Measurements from ENCODE around the gene GPR15LG. TPM values are rescaled to one million over a fixed set of nuclear protein-coding genes. Genes with fewer than 3 reads are reported as not detected.

Gene GPR15LG
- total and polyA plus RNA-seq, 10 of the 15 experiments (the other 5 are each of a cell fraction or from before 2014, with no cell fraction given): 1.1 to 12.2 (median 1.4) TPM

- in situ Hi-C loops (cut with MboI) (loop anchor here (5.0 kb wide), 1 partner anchor 33 kb away; no protein-coding TSS in a partner anchor), intact Hi-C loops (cut with micrococcal nuclease; ENCODE audit: unreplicated experiment) (no loop called here)
- TF ChIP-seq PAX8 (IDR thresholded peaks at IDR 0.05): no peak
- TF ChIP-seq MEF2B (IDR thresholded peaks at IDR 0.05; ENCODE audit: partially characterized antibody, poor library complexity, severe bottlenecking): peak; percentile 74
- no peak for TF ChIP-seq DPF2 (IDR thresholded peaks at IDR 0.05)
- FAIRE-seq (no peak), DNase-seq (ENCODE audit: low read depth, low spot score) (no peak), ATAC-seq (no peak)
- ChIA-PET RAD21 (ENCODE audit: unreplicated experiment) (interaction anchor here (1.1 to 3.1 kb wide), 4 partner anchors 13 to 39 kb away, joined by 3 to 17 read pairs (median 3); no protein-coding TSS in a partner anchor), CTCF (interaction anchor here (0.9 to 25.5 kb wide), 5 partner anchors 9 to 39 kb away, joined by 3 to 788 read pairs (median 4); partner anchors contain the start of genes CDHR1 and GPR15LG), SMC1A (ENCODE audit: uncharacterized antibody, unreplicated experiment) (interaction anchor here (0.8 to 8.3 kb wide), 9 partner anchors 9 to 40 kb away, joined by 3 to 70 read pairs (median 6); partner anchors contain the start of gene GPR15LG), POLR2A (interaction anchor here (0.6 kb wide), 1 partner anchor 10 kb away, joined by 4 read pairs; no protein-coding TSS in a partner anchor)
- Histone ChIP-seq H3K9ac (ENCODE audit: control insufficient read depth, insufficient read depth, low read length) (no peak overlapping the region), H3K36me3 (ENCODE audit: control insufficient read depth in 2 of 2, insufficient read depth in 2 of 2, low read length in 1 of 2) (peaks cover 7 to 9% of the 10 kb centered on the region in 2 experiments), H3K4me1 (ENCODE audit: control insufficient read depth, insufficient read depth, low read length) (peaks cover 22% of the 10 kb centered on the region), H3K9me3 (replicated peaks; ENCODE audit: control insufficient read depth, insufficient read depth, low read length) (no peaks in the 10 kb centered on the region), H2AFZ (ENCODE audit: control insufficient read depth, low read depth, low read length) (no peak overlapping the region), H3K4me3 (no peak overlapping the region), H3K4me2 (ENCODE audit: control insufficient read depth, insufficient read depth) (no peak overlapping the region), H3K27ac (ENCODE audit: control insufficient read depth, insufficient read depth) (no peak overlapping the region), H3K79me2 (ENCODE audit: control insufficient read depth, insufficient read depth, low read length) (peaks cover 55% of the 10 kb centered on the region), H4K20me1 (ENCODE audit: control insufficient read depth, insufficient read depth) (no peaks in the 10 kb centered on the region; the same call in 1 of the 2 replicates), H3K27me3 (replicated peaks in 1 of 2; ENCODE audit: control insufficient read depth in 2 of 2, insufficient read depth in 2 of 2, low read length in 1 of 2) (no peaks in the 10 kb centered on the region)
- 32% methylated on average over 2 of the region's 2 CpGs for WGBS (ENCODE audit: insufficient coverage, insufficient replicate concordance, low lambda C conversion rate, missing lambda C conversion rate)
- BruUV-seq (replicated peaks): no TSS peak
Measured at GRCh38 chr10:84164442-84164841, 9.2 kb upstream of the GPR15LG start.

GRCh38 chr10:84166620-84167288, 6.8 kb upstream of the GPR15LG start:
- H3K9me3 ChIP-seq (replicated peaks; ENCODE audit: control insufficient read depth, insufficient read depth, low read length): no peaks in the 10 kb centered on the region
- intact Hi-C loops (cut with micrococcal nuclease; ENCODE audit: unreplicated experiment) (no loop called here), in situ Hi-C loops (cut with MboI) (no loop called here)
- FAIRE-seq (no peak), DNase-seq (ENCODE audit: low read depth, low spot score) (no peak), ATAC-seq (peak; percentile 71)
- no TSS peak for BruUV-seq (replicated peaks)
- ChIA-PET POLR2A (interaction anchor here (0.6 to 2.7 kb wide), 6 partner anchors 10 to 33 kb away, joined by 3 to 10 read pairs (median 6); no protein-coding TSS in a partner anchor), RAD21 (ENCODE audit: unreplicated experiment) (interaction anchor here (0.6 to 4.2 kb wide), 4 partner anchors 11 to 40 kb away, joined by 3 to 31 read pairs (median 4); no protein-coding TSS in a partner anchor), SMC1A (ENCODE audit: uncharacterized antibody, unreplicated experiment) (interaction anchor here (0.8 to 8.3 kb wide), 7 partner anchors 8 to 41 kb away, joined by 3 to 70 read pairs (median 4); no protein-coding TSS in a partner anchor), CTCF (interaction anchor here (1.3 to 25.5 kb wide), 4 partner anchors 11 to 37 kb away, joined by 4 to 788 read pairs (median 59); partner anchors contain the start of genes CDHR1 and GHITM)
- H3K4me1 ChIP-seq (ENCODE audit: control insufficient read depth, insufficient read depth, low read length): peaks cover 24% of the 10 kb centered on the region
- H3K79me2 ChIP-seq (ENCODE audit: control insufficient read depth, insufficient read depth, low read length): peaks cover 70% of the 10 kb centered on the region
- peak overlapping the region; percentile 54; the same call in 1 of the 2 replicates for H3K27ac ChIP-seq (ENCODE audit: control insufficient read depth, insufficient read depth)
- H3K4me2 ChIP-seq (ENCODE audit: control insufficient read depth, insufficient read depth): peak overlapping the region; percentile 73
- H3K9ac ChIP-seq (ENCODE audit: control insufficient read depth, insufficient read depth, low read length): no peak overlapping the region
- H3K27me3 ChIP-seq (replicated peaks in 1 of 2; ENCODE audit: control insufficient read depth in 2 of 2, insufficient read depth in 2 of 2, low read length in 1 of 2): no peaks in the 10 kb centered on the region
- 30% methylated on average over 4 of the region's 4 CpGs for WGBS (ENCODE audit: insufficient coverage, insufficient replicate concordance, low lambda C conversion rate, missing lambda C conversion rate)
- peaks cover 7 to 9% of the 10 kb centered on the region in 2 experiments for H3K36me3 ChIP-seq (ENCODE audit: control insufficient read depth in 2 of 2, insufficient read depth in 2 of 2, low read length in 1 of 2)
- peak overlapping the region; percentile 81 for H3K4me3 ChIP-seq
- H2AFZ ChIP-seq (ENCODE audit: control insufficient read depth, low read depth, low read length): no peak overlapping the region
- no peaks in the 10 kb centered on the region; the same call in 1 of the 2 replicates for H4K20me1 ChIP-seq (ENCODE audit: control insufficient read depth, insufficient read depth)
- TF ChIP-seq IKZF1 (conservative IDR thresholded peaks at IDR 0.05): peak; percentile 51; the same call in 1 of the 2 replicates
- TF ChIP-seq WRNIP1 (IDR thresholded peaks at IDR 0.05; ENCODE audit: borderline replicate concordance, low read depth, low read length): no peak
- 0 out of 2 replicates have a peak, but pooled peaks have one; percentile 36 for TF ChIP-seq DPF2 (IDR thresholded peaks at IDR 0.05)
- TF ChIP-seq E4F1 (IDR thresholded peaks at IDR 0.05; ENCODE audit: borderline replicate concordance, partially characterized antibody): no peak
- TF ChIP-seq HSF1 (IDR thresholded peaks at IDR 0.05; ENCODE audit: low read depth, low read length): no peak
- 0 out of 3 replicates have a peak, but pooled peaks of 1 of the 2 experiments have one; percentile 4 for TF ChIP-seq EGR1 (IDR thresholded peaks at IDR 0.05; ENCODE audit: borderline replicate concordance in 1 of 2, low read depth in 2 of 2, low read length in 2 of 2)
- 0 out of 2 replicates have a peak, but pooled peaks have one; percentile 19 for TF ChIP-seq EED (IDR thresholded peaks at IDR 0.05; ENCODE audit: low read depth)
- TF ChIP-seq POU2F2 (IDR thresholded peaks at IDR 0.05; ENCODE audit: borderline replicate concordance, low read depth, low read length): 0 out of 3 replicates have a peak, but pooled peaks have one; percentile 45

All from GM12878 (cell line).